Activated CD8-positive, alpha-beta memory T cell treated with anti-CD3 and anti-CD28 coated beads for 4 hours (primary cell): ENCODE results near the gene ALK.

Source experiments
- DNase-seq, 2 donors: peaks; one replicate each; pipeline ENCODE4 v3.0.0-alpha.2; 2020; ENCODE audit warnings: low read depth in 2 of 2

Gene ALK

GRCh38 chr2:29796446-29796845, 124.9 kb downstream of the ALK start:
- no peak for DNase-seq

DNA sequence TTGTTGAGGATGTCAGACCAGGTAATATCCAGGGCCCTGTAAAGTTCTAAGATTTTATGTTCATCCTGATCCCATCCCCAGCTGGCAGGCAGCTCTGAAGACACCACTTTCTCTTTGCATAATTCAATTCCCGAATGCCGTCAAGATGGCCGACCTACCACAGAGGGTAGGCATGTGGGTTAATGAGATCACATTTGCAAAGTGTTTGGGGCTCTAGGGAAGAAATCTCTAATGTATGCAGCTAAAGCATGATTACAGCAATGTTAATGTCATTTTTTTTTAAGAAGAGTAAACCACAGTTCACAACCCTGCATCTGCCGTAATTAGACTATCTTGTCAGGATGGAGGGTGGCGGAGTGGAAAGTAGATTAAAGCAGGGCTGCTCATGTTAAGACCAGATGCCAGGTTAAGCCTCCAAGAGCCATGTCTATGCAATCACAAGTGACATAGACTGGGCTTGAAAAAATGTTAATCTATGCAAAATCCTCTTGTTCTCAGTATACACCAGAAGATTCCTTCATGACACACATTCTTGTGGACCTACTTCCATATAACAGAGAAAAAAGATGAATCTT, 131.4 kb downstream of the ALK start:
- no peak for DNase-seq

- DNase-seq, result no peak
Observed at GRCh38 chr2:29787473-29788465, 133.6 kb downstream of the ALK start.

GRCh38 chr2:29786361-29786760, 135.0 kb downstream of the ALK start:
- no peak for DNase-seq

DNA sequence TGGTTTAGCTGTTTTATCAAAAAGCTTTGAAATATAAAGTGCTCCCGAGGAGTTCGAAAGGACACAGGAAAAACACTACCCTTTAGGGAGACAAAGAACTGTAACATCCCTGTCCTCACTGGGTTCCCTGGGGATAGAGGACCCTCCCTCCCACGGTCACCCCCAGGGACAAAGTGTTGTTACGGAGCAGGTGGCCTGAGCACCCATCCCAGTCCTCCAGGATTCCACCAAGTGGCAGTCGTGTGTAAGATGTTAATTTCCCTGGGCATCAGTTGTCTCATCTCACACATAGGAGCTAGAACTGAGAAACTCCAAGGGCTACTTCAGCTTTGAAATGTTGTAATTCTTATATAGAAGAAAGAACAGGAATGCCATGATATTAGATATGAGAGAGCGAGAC, 137.7 kb downstream of the ALK start:
- DNase-seq, result no peak

- DNase-seq, result no peak
Observed at GRCh38 chr2:29782549-29783458, 138.6 kb downstream of the ALK start.

DNA sequence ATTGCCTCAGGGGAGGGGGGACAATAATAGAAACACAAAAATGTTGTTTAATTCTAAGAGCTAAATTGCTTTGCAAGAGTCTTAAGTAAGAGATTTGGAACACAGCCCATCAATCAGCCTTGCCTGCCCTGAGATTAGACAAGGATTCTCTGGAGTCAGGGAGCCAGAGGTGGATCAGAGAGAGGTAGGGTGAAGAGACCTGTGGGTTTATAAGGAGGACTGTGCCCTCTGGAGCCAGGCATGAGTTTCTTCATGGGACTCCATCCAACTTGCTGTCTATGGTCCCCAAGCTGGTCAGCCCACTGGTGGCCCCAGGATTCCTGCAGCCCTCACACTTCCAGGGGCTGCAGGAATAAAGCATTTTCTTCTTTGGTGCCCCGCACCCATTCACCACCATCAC, 139.3 kb downstream of the ALK start:
- DNase-seq, result no peak

GRCh38 chr2:29780906-29781305, 140.5 kb downstream of the ALK start:
- no peak for DNase-seq

- no peak for DNase-seq
Observed at GRCh38 chr2:29777161-29777560, 144.2 kb downstream of the ALK start.

GRCh38 chr2:29776406-29776805, 145.0 kb downstream of the ALK start:
- DNase-seq, result no peak

- DNase-seq, result no peak
Observed at GRCh38 chr2:29775937-29776336, 145.4 kb downstream of the ALK start.

GRCh38 chr2:29774624-29775023, 146.8 kb downstream of the ALK start:
- DNase-seq, result no peak

DNA sequence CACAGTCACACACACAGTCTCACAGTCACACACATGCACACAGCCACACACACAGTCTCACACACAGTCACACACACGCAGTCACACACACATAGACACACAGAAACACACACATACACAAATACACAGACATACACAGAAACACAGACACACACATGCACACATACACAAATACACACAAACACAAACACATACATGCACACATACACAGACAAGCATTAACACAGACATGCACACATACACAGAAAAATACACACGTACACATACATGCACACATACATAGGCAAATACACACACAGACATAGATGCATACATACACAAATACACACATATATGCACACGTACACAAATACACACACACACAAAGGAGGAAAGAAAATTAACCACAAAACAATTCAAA, 150.5 kb downstream of the ALK start:
- no peak for DNase-seq

DNA sequence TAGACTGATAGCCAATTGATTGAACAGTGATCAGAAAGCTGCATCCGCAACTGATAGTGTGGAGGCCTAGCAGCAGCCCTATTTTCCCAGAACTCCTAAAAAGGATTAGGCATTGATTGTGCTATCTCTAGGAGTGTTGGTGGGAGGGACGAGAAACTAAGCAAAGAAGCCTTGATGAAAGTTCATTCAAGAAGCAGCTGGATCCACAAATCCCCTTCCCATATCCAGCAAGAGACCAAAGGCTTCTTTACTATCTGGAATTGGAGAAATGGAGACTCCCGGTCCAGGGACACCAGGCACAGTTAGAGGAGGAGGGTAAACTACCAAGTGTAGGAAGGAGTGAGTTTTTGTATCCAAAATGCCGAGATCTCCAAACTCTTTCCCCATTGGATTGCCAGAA, 151.5 kb downstream of the ALK start:
- no peak for DNase-seq

GRCh38 chr2:29767606-29768335, 153.6 kb downstream of the ALK start:
- no peak for DNase-seq

DNA sequence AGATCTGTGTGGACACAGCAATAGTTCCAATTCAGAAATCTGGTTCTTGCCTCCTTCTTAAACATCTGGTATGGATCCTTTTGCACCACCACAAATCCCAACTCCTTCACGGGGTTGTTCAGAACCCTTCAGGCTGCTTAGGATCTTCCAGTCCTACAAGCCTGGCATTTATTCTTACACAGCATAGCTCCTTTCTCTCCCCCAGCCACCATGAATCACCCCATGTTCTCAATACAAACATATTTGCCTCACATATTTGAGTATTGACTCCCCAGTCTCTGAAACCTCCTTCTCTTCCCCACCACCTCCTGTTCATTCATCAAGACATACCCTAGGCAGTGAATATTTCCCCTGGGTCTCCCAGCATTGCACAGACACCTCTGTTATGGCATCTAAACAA, 155.2 kb downstream of the ALK start:
- no peak for DNase-seq

DNA sequence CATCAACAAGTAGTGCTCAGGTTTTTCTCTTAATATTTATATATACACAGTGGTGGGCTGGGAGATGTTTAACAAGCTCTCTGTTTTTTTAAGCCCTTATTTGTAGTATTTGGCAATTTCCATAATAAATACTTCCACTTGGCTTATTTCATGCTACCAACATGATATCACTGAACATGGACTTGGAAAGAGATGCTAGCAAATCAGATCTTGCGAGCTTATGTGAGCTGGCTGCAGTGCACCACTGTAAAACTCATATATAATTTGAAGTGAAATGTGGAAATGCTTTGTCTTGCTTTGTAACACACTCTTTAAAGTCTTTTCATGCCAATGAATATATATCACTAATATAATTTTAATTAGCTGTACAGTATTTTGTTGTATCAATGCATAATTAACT, 155.7 kb downstream of the ALK start:
- DNase-seq, result no peak

DNA sequence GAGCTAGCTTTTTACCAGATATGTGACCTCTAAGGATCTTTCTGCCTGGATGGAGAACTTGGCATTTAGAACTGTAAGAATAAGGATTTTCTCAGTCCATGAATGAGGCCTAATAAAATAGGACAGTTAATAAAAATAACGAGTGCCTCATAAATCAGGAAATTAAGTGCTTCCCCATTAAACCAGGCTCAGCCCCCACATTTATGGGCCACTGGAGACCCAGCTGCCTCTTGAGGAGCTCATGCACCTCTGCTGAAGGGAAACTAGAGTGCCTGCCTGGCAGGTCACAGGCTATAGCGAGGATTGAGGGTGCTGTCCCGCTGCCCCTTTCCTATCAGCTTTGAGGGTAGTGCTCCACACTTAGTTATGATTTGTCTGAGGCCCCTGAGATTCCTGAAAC, 158.0 kb downstream of the ALK start:
- DNase-seq, result no peak

DNA sequence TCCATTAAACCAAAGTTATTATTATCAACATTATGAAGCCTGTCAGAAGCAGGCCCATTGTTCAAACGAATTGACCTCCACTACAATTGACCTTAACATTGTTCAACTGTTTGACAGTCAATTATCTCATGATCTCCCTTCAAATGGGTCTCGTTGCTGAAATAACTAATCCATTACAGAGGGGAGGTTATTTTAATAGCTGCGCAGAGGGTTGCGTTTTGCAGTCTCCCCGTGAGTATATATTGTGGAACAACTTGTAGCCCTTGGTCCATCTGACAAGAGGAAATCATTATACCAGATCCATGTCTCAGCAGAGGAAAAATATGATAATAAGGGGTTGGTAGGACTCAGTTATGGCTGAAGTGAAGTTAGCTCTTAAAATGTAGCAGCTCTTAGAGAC, 159.1 kb downstream of the ALK start:
- no peak for DNase-seq

GRCh38 chr2:29761278-29761677, 160.1 kb downstream of the ALK start:
- DNase-seq, result no peak

- DNase-seq, result no peak
Observed at GRCh38 chr2:29760008-29760407, 161.4 kb downstream of the ALK start.

- no peak for DNase-seq
Observed at GRCh38 chr2:29759360-29759759, 162.0 kb downstream of the ALK start.
